ENCODE measurements around the gene PWWP2B. TPM values are rescaled to one million over a fixed set of nuclear protein-coding genes. Genes with fewer than 3 reads are reported as not detected.
A peak's percentile ranks its signal among the peaks of the same experiment; 100 is the strongest.

Gene PWWP2B
- total RNA-seq, 4 donors from 2014 or later = 45.9 to 129 (median 61.2) TPM

GRCh38 chr10:132440791-132441565 is 44.0 kb downstream of the PWWP2B start:
- intact Hi-C loops (cut with DNase I; ENCODE audit: low total_unique reads) (no loop called here), in situ Hi-C loops (cut with MboI; ENCODE audit: low pct_ligation_motif_present in 1 of 4, low pct_unique_long_range_greater_than_20kb in 1 of 4, low sequenced_read_pairs in 3 of 4) (no loop called here)

GRCh38 chr10:132441818-132442524 is 45.0 kb downstream of the PWWP2B start:
- TF ChIP-seq EP300 (IDR thresholded peaks at IDR 0.05; ENCODE audit: low read depth) (no peak), POLR2AphosphoS5 (IDR thresholded peaks at IDR 0.05) (no peak), POLR2A (IDR thresholded peaks at IDR 0.05) (no peak), CTCF (IDR thresholded peaks at IDR 0.05) (no peak)
- H3K9me3 ChIP-seq = no peaks in the 10 kb centered on the region
- no peaks in the 10 kb centered on the region for H3K27me3 ChIP-seq
- H3K36me3 ChIP-seq = no peaks in the 10 kb centered on the region
- intact Hi-C loops (cut with DNase I; ENCODE audit: low total_unique reads) = no loop called here
- in situ Hi-C loops (cut with MboI; ENCODE audit: low pct_ligation_motif_present in 1 of 4, low pct_unique_long_range_greater_than_20kb in 1 of 4, low sequenced_read_pairs in 3 of 4) = no loop called here
- H3K4me3 ChIP-seq = no peak overlapping the region
- H3K27ac ChIP-seq = no peak overlapping the region
- WGBS, 2 donors (ENCODE audit: low coverage in 1 of 2) = 85 to 89% methylated on average over 10 to 22 of the region's 22 CpGs
- peaks cover 7 to 9% (median 9%) of the 10 kb centered on the region in 4 donors for H3K4me1 ChIP-seq
- no peak for DNase-seq

More at GRCh38 chr10:132440791-132441565, 44.0 kb downstream of the PWWP2B start:
- Histone ChIP-seq H3K9me3 (no peaks in the 10 kb centered on the region), H3K36me3 (no peaks in the 10 kb centered on the region), H3K27me3 (no peaks in the 10 kb centered on the region), H3K27ac (no peak overlapping the region), H3K4me1 (no peaks in the 10 kb centered on the region), H3K4me3 (no peak overlapping the region)
- DNase-seq = no peak
- TF ChIP-seq EP300 (IDR thresholded peaks at IDR 0.05; ENCODE audit: low read depth) (no peak), POLR2A (IDR thresholded peaks at IDR 0.05) (no peak), CTCF (IDR thresholded peaks at IDR 0.05) (no peak), POLR2AphosphoS5 (IDR thresholded peaks at IDR 0.05) (no peak)
- WGBS, 2 donors (ENCODE audit: low coverage in 1 of 2) = 67 to 90% methylated on average over 2 to 24 of the region's 25 CpGs

- H3K27me3 ChIP-seq = no peaks in the 10 kb centered on the region
- WGBS, 2 donors (ENCODE audit: low coverage in 1 of 2) = 67% methylated on average over 10 of the region's 10 CpGs; no CpG with 5 or more reads in 1 of the 2 donors
- intact Hi-C loops (cut with DNase I; ENCODE audit: low total_unique reads) (no loop called here), in situ Hi-C loops (cut with MboI; ENCODE audit: low pct_ligation_motif_present in 1 of 4, low pct_unique_long_range_greater_than_20kb in 1 of 4, low sequenced_read_pairs in 3 of 4) (no loop called here)
- no peak for DNase-seq
- H3K36me3 ChIP-seq = no peaks in the 10 kb centered on the region
- H3K9me3 ChIP-seq = no peaks in the 10 kb centered on the region
- H3K27ac ChIP-seq = no peak overlapping the region
- H3K4me1 ChIP-seq = peaks cover 14 to 15% (median 15%) of the 10 kb centered on the region in 4 donors
- H3K4me3 ChIP-seq = no peak overlapping the region
- TF ChIP-seq POLR2AphosphoS5 (IDR thresholded peaks at IDR 0.05) (no peak), POLR2A (IDR thresholded peaks at IDR 0.05) (no peak), EP300 (IDR thresholded peaks at IDR 0.05; ENCODE audit: low read depth) (no peak), CTCF (IDR thresholded peaks at IDR 0.05) (no peak)
Measured at GRCh38 chr10:132442636-132443035, 45.6 kb downstream of the PWWP2B start.

- DNase-seq = peak; percentile 66
- Histone ChIP-seq H3K27ac (no peak overlapping the region), H3K4me1 (peaks cover 21 to 23% (median 23%) of the 10 kb centered on the region in 4 donors), H3K9me3 (no peaks in the 10 kb centered on the region), H3K36me3 (no peaks in the 10 kb centered on the region), H3K27me3 (no peaks in the 10 kb centered on the region), H3K4me3 (no peak overlapping the region)
- peak; percentile 30 to 54 (median 44) for TF ChIP-seq CTCF (IDR thresholded peaks at IDR 0.05)
- TF ChIP-seq POLR2A (IDR thresholded peaks at IDR 0.05) = no peak
- in situ Hi-C loops (cut with MboI; ENCODE audit: low pct_ligation_motif_present in 1 of 4, low pct_unique_long_range_greater_than_20kb in 1 of 4, low sequenced_read_pairs in 3 of 4) (no loop called here), intact Hi-C loops (cut with DNase I; ENCODE audit: low total_unique reads) (no loop called here)
- 42 to 64% methylated on average over 5 to 10 of the region's 10 CpGs for WGBS, 2 donors (ENCODE audit: low coverage in 1 of 2)
Measured at GRCh38 chr10:132443605-132443982, 46.6 kb downstream of the PWWP2B start.
